Stimulated activated CD8-positive, alpha-beta memory T cell treated with anti-CD3 and anti-CD28 coated beads, Interleukin-7, amount 100 ng/mL, for 24 hours (primary cell): ENCODE measurements around the gene EPHA7.

ENCODE experiments used
- DNase-seq: peaks from one replicate; pipeline ENCODE4 v3.0.0-alpha.2; 2020; ENCODE audit warnings: low read depth

The EPHA7 gene

DNA sequence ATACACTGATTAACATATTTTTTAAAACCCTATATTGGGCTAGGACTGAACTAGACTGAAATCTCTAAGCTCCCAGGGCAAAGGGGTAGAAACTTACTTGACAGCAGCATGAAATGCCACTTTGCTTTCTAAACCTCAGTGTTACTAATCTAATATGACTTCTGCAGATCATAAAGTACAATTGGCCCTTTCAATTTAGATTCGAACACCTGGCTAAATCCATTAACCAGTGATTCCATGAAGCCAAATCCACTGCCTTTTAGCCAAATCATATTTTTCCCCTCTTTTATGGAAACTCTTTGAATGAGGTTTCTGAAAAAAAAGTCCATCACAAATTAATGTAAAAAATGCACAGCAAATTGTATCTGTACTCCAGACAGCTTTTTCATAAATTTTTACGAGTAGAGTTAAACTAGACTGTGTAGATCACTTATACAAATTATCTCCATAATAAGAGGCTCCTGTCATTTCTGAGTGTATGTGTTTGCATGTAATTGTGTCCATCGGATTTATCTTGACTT lies 25.7 kb downstream of the EPHA7 start:
- no peak for DNase-seq

DNA sequence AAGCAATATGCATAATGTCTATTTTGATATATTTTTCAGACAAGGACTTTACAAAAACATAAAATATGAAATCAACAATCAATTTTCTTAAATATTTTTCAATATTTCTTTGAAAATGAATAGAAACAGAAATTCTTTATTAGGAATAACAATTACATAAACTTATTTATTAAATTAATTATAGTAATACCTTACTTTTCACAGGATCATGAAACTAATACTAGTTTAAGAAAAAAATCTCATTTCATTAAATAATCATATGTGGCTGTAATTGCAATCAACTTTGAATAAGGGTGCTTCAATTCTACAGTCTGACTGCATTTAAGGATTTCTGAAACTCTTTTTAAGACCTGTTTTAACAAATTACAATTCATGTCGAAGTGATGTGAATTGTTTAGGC lies 26.6 kb downstream of the EPHA7 start:
- DNase-seq = no peak

DNA sequence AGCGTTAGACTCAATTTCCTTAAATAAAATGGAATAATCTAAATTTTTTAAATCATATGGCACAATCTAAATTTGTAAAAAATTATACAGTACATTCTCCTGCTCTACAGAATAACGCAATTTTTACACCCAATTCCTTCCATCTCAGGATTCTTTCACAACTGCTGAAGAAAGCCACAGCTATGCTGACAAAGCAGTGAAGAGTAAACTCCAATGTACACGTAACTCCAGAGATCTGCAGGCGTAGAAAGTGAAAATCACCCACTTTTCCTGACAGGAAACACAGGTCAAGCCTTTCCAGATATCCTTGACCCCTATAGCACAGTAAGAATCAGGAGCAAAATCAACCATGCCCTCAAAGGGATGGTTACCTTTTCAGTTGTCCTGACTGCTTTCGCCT lies 27.4 kb downstream of the EPHA7 start:
- DNase-seq = no peak

DNA sequence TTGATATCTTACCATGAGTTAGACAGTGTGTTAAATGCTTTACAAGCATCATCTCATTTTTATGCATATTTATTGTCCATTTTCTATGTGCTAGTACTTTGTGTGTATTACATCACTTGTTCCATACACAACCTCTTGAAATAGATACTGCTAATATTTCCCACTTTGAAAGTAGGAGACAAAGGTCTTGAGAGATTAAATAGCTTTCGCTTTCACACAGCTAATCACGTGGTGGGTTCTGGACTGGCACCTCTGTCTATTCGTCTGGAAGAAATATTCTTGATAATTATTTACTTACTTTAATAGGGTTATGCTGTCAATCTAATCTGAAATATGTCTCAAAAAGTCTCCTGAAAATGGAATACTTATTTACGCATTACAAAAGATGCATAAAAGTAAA lies 30.2 kb downstream of the EPHA7 start:
- DNase-seq = no peak

DNA sequence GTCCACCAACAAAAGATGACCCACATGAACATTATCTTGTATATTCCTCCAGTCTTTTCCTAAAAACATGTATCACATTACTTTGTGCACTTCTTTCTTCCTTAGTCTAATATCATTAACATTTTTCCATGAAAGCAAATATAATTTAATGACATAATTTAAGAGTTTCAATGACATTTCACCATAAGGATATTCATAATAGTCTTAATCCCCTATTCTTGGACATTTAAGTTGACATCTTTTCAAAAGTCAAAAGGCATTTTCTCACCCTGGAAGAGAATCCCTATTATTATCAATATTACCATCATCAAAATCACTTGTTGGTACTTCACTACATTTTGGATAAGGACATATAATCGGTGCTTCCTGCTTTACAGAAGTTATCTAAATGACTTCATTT lies 31.3 kb downstream of the EPHA7 start:
- no peak for DNase-seq

DNA sequence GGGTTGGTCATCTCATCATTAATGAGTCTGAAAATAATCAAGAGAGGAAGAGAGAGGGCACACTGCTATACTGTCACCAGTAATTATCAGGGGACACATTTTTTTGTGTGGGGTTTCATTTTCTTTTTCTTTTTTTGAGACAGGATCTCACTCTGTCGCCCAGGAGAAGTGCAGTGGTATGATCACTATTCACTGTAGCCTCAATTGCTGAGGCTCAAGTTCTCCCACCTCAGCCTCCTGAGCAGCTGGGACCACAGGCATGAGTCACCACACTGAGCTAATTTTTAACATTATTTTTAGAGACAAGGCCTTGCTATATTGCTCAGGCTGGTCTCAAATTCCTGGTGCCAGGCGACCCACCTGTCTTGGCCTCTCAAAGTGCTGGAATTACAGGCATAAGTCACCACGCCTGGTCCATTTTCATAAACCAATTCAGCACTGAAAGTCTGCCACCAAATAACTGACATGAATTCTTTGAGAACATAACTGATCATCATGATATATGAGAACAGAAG lies 43.3 kb downstream of the EPHA7 start:
- DNase-seq = no peak

DNA sequence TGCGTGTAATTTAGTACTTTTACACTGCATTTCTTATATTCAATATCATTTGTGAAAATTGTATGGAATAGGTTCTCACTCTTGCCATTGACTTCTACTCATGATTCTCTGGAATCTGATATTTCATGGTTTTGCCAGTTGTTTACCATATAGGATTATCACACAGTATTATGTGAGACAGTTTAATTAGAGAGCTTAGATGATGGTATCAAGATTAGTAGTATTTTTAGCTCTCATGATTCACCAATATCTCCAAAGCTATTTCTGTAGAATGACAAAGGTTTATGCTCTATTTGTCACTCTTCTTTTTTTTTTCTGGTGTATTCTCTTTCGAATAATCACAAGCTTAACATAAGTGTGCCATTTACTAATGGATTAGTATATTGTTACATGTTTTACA lies 45.9 kb downstream of the EPHA7 start:
- DNase-seq = no peak

DNA sequence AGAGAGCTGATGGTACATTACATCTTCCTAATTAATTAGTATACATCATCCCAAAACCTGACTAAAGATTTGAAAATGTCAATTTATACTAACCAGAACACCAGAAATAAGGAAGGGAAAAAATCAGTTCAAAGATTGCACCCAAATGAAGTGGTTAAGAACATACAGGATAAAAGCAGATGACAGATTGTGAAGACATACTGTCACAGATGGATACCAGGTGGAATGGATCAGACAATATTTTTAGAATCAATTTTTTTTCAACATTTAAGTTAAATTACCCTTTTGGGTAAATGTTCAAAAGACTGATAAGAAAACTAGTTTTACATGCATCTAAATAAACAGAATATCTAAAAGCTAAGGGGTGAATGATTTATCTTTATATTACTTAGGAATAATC lies 47.6 kb downstream of the EPHA7 start:
- DNase-seq = no peak

DNA sequence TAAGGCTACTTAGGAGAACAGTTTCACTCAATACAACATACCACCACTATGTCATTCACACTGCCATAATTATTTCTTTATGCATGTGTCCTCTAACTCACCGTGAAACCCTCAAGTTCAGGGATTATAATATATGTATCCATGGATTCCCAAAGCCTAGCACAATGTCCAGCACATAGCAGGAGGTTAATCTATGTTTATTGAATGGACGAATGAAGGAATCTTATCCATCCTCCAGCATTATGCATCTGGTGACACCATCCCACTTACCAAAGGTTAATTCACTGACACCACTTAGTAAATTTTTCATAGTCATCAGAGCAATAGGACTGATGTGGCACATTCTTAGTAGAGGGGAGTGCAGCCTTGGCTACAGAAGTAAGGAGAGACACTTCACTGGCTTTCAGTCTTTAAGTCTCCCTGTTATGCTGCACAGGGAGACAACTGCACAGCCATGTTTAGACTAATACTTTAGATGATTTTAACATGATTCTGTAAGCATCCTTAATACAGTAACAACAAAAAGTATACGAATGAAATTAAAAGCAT lies 49.7 kb downstream of the EPHA7 start:
- DNase-seq = no peak

DNA sequence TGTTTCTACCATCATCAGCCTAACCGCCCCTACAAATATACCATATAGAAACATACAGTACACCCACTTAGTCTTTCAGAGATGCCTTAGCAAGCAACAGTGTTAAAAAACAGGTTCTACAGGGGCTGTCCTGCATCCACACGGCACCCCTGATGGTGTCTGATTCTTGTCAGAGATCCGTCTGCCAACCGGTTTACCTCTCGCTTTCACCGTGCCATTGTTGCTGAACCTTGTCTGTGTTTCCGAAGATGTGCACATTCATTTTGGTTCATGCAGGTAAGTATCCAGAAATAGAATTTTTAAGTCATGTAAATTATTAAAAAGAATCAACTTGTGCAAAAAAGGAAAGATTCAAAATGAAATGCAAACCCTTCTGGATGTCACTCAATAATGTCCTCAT lies 52.9 kb downstream of the EPHA7 start:
- DNase-seq = no peak

DNA sequence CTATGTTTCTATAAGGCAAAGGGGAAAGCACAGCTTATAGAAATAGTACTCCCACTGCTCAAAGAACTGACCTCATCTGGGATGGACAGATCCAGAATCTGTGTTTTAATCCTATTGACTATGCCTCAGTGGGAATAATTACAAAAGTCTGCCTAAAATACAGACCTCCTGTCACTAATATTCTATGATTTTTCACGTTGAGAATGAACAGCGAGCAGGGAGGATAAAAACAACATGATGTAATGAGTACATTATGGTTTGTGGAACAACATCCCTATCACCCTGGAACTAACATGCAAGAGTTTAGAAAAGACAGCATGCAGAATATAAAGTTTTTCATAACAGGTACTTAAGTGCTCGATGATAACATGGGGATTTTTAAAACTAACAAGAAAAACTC lies 53.9 kb downstream of the EPHA7 start:
- no peak for DNase-seq

DNA sequence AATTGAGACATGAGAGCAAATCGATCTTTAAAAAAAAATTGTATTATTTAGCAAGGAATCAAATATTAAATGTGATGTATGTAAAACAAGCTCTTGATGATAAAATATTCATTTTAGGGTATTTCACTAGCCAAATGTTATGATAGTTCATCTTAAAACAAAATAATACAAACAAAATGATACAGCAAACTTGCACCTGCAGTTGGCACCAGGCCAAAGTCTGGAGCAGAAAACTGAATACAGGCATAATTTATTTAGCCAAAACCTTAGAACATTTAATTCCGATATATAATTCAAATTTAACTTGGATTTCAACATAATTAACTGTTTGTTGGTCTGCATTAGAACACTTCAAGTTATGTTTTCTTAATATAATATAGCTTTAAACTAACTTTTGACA lies 60.9 kb downstream of the EPHA7 start:
- DNase-seq = no peak

DNA sequence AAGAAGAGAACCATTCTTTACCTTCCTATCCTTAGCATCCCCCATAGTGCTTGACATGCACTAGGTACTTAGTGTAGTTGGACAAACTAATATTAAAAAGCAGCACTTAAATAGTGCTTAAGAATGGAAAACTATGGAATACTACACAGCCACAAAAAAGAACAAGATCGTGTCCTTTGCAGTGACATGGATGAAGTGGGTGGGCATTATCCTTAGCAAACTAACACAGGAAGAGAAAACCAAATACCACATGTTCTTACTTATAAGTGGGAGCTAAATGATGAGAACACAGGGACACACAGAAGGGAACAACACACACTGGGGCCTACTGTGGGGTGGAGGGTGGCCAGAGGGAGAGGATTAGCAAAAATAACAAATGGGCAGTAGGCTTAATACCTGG lies 66.8 kb downstream of the EPHA7 start:
- DNase-seq = no peak

DNA sequence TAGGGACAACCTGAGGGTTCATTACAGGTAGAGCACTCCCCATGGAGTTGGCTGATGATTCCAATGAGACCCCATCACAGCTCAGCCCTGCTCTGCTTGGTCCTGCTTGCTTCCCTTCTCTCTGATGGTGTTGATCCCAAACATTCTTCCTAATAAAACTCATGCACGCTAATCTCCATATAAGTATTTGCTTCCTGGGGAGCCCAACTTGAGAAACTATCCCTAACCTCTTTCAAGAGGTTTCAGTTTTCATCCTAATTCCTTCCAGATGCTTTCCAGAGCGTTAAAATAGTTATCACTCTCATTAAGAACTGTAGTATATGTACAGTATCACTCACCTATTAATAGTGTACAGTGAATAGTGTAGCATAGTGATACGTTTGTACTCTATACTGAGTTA lies 68.1 kb downstream of the EPHA7 start:
- DNase-seq = no peak

DNA sequence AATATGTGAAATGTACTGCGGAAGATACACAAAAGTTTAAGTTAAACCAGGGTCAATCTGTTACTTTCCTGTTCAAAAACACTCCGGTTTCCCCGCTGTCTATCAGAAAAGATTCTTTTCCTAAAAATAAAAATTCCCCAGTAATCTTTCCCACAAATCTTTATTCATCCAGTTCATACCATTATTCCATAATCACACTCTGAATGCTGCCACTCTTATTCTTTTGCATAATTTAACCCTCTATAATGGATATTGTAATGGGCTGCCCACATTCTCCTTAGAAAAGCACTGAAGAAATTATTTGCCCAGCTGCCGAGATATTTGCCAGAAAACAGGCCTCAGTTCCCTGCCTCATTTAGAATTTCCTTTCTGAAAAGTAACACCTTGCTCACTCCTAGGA lies 68.6 kb downstream of the EPHA7 start:
- no peak for DNase-seq

DNA sequence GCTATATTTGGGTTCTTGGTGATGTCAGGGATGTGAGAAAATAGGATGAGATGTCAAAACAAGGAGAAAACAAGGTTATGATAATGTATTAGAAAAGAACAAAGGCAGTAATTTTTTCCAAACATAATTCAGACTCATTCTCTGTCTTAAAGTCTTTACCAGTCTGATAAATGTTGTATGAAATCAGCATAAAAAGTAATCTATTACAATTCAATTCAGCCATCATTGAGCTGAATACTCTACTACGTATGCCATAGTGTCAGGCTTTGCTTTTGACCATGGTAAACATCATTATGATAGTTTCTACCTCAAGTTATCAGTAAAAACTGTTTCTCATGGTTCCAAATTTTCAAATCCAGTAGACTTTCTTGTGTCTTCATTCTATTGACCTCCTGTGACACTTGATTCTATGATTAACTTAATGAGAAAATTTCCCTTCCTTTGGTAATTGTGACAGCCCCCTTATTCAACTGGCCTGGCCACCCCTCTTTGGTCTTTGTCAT lies 75.0 kb downstream of the EPHA7 start:
- DNase-seq = no peak

DNA sequence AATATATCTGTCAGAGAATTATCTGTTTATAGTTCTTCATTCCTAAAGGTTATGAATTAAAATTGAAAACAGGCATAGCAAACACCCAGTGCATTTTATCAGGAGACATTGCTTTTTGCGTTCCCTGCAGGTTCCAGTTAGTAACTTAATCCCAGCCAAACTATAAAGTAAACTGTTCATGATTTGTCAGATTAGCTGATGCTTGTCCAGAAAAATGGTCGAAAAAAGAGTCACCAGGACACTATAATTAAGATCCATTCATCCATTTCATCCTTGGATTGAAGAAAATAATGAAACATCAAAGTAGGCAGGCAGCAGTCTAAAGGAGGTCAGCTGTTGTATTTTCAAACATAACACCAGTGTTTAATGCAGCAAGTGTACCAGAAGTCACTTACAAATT lies 75.9 kb downstream of the EPHA7 start:
- no peak for DNase-seq

DNA sequence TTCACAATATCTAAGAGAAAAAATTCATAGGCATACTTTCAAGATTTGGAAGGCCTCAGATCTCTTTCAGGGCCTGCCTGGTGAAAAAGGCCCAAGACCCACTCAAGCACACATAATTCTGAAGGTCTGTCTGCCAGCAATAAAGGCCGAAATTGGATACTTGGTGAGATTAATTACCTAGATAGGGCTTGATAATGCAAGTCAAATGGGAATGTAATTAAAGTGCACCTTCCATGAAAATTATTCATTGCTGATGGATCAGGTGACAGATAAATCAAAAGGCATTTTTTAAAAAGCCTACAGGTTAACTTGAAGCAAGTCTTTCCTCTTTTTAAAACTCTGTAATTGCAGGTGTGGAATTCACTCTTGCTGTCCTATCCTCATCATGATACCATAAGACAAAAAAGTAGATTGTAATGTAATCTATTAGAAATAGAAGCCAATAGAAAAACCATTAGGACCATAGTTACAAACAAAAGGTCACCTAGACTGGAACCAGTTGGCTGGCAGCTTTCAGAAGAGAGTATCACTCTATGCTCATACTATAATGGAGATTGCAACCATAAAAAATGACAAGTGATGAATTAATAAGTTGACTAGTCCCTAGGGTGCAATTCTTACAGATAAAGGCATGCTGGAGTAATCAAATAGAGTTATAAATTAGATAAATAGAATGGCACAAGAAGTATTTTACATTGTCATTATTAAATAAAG lies 77.3 kb downstream of the EPHA7 start:
- no peak for DNase-seq

DNA sequence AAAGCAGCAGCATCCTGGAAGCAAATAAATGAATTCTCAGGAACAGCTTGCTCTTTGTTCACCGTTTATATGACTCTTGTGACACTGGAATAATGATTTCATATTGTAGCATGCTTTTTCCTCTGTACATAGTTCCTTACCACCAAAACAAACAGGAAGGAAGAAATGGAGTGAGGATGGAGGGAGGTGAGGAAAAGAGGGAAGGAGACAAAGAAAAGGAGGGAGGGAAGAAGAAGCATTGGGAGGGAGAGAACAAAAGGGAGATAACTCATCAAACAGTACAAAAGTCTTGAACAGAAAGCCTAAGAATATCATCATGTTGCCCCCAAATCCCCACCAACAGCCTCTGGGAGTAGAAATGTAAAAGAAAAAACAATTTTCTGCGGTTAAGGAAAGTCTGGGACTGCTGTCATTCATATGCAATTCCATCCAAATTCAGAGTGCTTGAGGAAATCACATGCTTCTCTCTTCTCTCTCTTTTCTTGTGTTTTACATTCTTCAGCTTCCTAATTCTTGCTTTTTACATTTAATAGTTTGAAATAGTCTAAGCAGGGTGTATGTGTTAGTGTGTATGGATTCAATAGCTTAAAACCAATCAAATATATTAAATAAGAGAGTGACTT lies 81.5 kb downstream of the EPHA7 start:
- DNase-seq = no peak

DNA sequence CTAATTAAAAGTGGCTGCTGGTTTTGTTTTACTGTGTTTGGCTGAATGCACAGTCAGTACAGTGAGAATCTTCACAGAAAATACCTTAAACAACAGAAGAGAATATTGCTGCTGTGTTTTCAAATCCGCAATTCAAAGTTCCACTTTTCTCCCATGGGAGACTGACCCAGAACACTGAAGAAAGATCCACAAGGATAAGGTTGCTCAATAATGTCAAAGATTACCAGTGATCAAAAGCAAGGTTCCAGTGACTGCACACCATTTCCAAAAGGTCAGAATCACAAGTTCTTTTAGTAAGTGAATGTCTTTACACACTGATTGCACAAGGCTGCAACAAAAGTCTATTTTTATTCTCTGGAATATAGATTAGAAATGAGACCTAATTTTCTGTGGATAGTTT lies 82.3 kb downstream of the EPHA7 start:
- no peak for DNase-seq

DNA sequence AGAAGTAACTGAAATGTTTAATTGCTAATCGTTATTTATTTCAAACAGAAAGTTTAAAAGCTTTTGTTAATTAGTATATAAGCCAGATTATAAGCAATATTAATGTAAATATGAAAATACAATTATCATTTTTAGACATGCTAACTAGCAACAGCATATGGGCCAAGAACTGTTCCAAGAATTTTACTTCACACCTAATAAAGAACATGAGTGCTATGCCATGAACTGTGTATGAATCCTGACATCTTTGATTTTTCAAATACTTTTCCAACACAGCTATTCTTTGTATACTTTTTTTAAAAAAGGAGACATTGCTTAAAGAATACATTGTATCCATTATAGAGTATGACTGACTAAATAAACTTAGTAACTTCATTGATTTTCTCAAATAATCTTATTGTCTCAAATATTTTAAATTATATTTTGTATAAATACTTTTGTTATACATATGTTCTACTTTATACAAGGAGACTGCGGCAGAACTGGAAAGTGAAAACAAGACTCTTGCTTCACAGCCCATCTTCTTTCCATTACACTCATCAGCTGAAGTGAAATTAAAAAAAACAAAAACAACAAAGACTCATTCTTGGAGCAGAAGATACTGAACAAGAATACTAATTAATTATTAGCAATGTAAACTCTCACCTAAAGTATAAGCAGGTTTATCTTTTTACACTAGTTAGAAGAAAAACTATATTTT lies 89.9 kb downstream of the EPHA7 start:
- no peak for DNase-seq

DNA sequence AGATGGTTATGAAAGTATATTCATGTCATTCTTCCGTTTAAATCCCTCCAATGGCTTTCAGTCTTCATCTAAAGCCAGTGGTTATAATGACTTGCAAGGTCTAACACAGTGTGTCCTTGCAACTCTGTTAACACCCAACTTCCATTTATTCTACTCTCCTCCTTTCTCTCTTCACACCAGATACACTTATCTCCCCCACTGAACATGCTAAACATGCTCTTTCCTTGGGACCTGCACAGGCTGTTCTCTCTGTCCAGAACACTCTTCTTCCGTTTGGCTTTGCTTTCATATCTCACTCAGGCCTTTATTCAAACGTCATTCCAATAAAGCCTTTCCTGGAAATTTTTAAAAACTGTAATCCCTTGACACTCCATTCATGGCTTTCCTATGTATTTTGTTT lies 91.5 kb downstream of the EPHA7 start:
- no peak for DNase-seq

DNA sequence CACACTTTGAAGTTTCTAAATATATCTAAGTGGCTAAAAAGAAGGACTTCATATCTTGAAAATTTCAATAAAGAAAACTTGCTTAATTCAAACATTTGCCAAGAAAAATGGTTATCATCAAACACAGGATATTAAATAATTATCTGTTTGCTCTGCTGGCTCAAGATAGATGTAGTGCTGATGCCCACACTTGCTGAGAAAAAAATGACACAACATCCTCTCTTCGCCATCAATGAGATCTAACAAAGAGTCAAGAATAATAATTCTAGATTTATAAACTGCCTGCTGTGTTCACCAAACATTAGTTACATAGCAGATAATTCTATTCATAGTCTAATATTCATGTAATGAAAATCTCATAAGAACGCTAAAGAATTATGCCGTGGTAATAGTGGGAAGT lies 93.6 kb downstream of the EPHA7 start:
- DNase-seq = no peak
